Liver (tissue), 9 donors: Measurements from ENCODE around the gene BTBD19. TPM values are rescaled to one million over a fixed set of nuclear protein-coding genes. Genes with fewer than 3 reads are reported as not detected.
"Not testable (repeated sequence)": the region's sequence is repeated elsewhere in the genome, so short reads cannot be mapped to it uniquely, and the experiment has no call there.

Experiments
- DNase-seq: peaks from one replicate; pipeline ENCODE4 v3.0.0-alpha.2; 2017; ENCODE audit warnings: low spot score
- H3K27ac ChIP-seq, 2 donors: one replicate each; pipeline ENCODE4 v1.7.0; 2013; ENCODE audit warnings: inconsistent platforms in 2 of 2, low read length in 2 of 2, control low read depth in 1 of 2, low read depth in 1 of 2, mild to moderate bottlenecking in 1 of 2
- H3K27me3 ChIP-seq, 4 donors: one replicate each; pipeline versions ENCODE4 v1.6.1 to v1.7.0; 2013; ENCODE audit warnings: low read length in 3 of 4, inconsistent platforms in 1 of 4, mild to moderate bottlenecking in 1 of 4, moderate library complexity in 1 of 4; ENCODE audit not compliant: control insufficient read depth in 4 of 4, insufficient read depth in 4 of 4
- H3K36me3 ChIP-seq, 4 donors: one replicate each; pipeline versions ENCODE4 v1.6.1 to v1.7.0; 2013; ENCODE audit warnings: low read length in 3 of 4, mild to moderate bottlenecking in 3 of 4, low read depth in 1 of 4, moderate library complexity in 1 of 4; ENCODE audit not compliant: control insufficient read depth in 4 of 4, insufficient read depth in 3 of 4
- H3K4me1 ChIP-seq, 4 donors: one replicate each; pipeline versions ENCODE4 v1.6.1 to v1.7.0; 2013; ENCODE audit warnings: low read length in 3 of 4, mild to moderate bottlenecking in 3 of 4, moderate library complexity in 1 of 4; ENCODE audit not compliant: control insufficient read depth in 4 of 4, insufficient read depth in 4 of 4
- H3K4me3 ChIP-seq, 3 donors: one replicate each; pipeline versions ENCODE4 v1.6.1 to v1.7.0; 2013; ENCODE audit warnings: low read length in 3 of 3, control low read depth in 1 of 3, low read depth in 1 of 3, mild to moderate bottlenecking in 1 of 3
- H3K9ac ChIP-seq, 2 donors: one replicate each; pipeline ENCODE4 v1.7.0; 2013; ENCODE audit warnings: low read length in 2 of 2, mild to moderate bottlenecking in 2 of 2, moderate library complexity in 2 of 2, control low read depth in 1 of 2, low read depth in 1 of 2
- H3K9me3 ChIP-seq, 4 donors: one replicate each; pipeline versions ENCODE4 v1.6.1 to v1.7.0; 2013; ENCODE audit warnings: low read length in 3 of 4; ENCODE audit not compliant: control insufficient read depth in 4 of 4
- EGR1 ChIP-seq, 2 donors: IDR thresholded peaks; 2 replicates each; pipeline ENCODE4 v1.6.1; 2016 to 2018; ENCODE audit warnings: antibody characterized with exemption in 2 of 2, low read depth in 2 of 2
- FOXA2 ChIP-seq: IDR thresholded peaks from 2 replicates; pipeline ENCODE4 v1.6.1; 2016; ENCODE audit warnings: antibody characterized with exemption
- GABPA ChIP-seq, 2 donors: IDR thresholded peaks in 1 of 2; conservative IDR thresholded peaks in 1 of 2; 2 replicates each; pipeline ENCODE4 v1.6.1; 2016; ENCODE audit warnings: antibody characterized with exemption in 2 of 2, mild to moderate bottlenecking in 1 of 2, moderate library complexity in 1 of 2
- HNF4A ChIP-seq, 2 donors: conservative IDR thresholded peaks; 2 replicates each; pipeline ENCODE4 v1.6.1; 2016; ENCODE audit warnings: antibody characterized with exemption in 2 of 2, mild to moderate bottlenecking in 2 of 2
- HNF4G ChIP-seq: IDR thresholded peaks from 2 replicates; pipeline ENCODE4 v1.6.1; 2016; ENCODE audit warnings: antibody characterized with exemption
- JUND ChIP-seq, 2 donors: IDR thresholded peaks; 2 replicates each; pipeline ENCODE4 v1.6.1; 2016; ENCODE audit warnings: antibody characterized with exemption in 2 of 2
- NR2F2 ChIP-seq: IDR thresholded peaks from 2 replicates; pipeline ENCODE4 v1.6.1; 2016; ENCODE audit warnings: antibody characterized with exemption
- RAD21 ChIP-seq, 2 donors: IDR thresholded peaks; 2 replicates each; pipeline ENCODE4 v1.6.1; 2016; ENCODE audit warnings: antibody characterized with exemption in 2 of 2, mild to moderate bottlenecking in 2 of 2
- YY1 ChIP-seq: IDR thresholded peaks from 2 replicates; pipeline ENCODE4 v1.6.1; 2016; ENCODE audit warnings: antibody characterized with exemption, mild to moderate bottlenecking
- WGBS: extraction: QIAGEN DNeasy Blood & Tissue Kit; methylation state at CpG from one replicate; pipeline ENCODE4 v1.1.7; 2013; 5-methylcytosine and 5-hydroxymethylcytosine counted together
- polyA plus RNA-seq, 2 donors: library from polyadenylated mRNA; stranded (reverse) in 1 of 2; unstranded in 1 of 2; fragments of 200-250 nt in 1 of 2; fragments of >200 nt in 1 of 2; fragmentation: Nextera tagmentation in 1 of 2; extraction: Ambion mirVana in 1 of 2; gene quantifications; one replicate each; pipeline versions ENCODE4 v1.2.1 to v1.2.3, GENCODE V29; 2013 to 2015
- total RNA-seq, 2 donors: library from RNA; depleted of rRNA; stranded (reverse); fragments of >200 nt; gene quantifications; one replicate each; pipeline ENCODE4 v1.2.3, GENCODE V29; 2014
- TF ChIP-seq, protein P1 (sequence below): IDR thresholded peaks from 2 replicates; pipeline ENCODE4 v1.6.1; 2016; ENCODE audit warnings: antibody characterized with exemption
- TF ChIP-seq, protein P2 (sequence below): fragments of 150-350 bp; IDR thresholded peaks from 2 replicates; pipeline ENCODE4 v1.5.1; 2017; ENCODE audit warnings: improper control_type of control experiment, low read depth, low read length; ENCODE audit not compliant: missing input control
- TF ChIP-seq, protein P3 (sequence below): IDR thresholded peaks from 2 replicates; pipeline ENCODE4 v1.6.1; 2016; ENCODE audit warnings: antibody characterized with exemption
- TF ChIP-seq, protein P4 (sequence below): IDR thresholded peaks from 2 replicates; pipeline ENCODE4 v1.6.1; 2016; ENCODE audit warnings: antibody characterized with exemption
- donor health status: healthy.
- donor health status: healthy.
- donor health status: healthy.
- donor health status: healthy.
- donor health status: healthy.

BTBD19 gene
- total and polyA plus RNA-seq, 4 donors, result 1.3 to 3.1 (median 2.6) TPM

DNA sequence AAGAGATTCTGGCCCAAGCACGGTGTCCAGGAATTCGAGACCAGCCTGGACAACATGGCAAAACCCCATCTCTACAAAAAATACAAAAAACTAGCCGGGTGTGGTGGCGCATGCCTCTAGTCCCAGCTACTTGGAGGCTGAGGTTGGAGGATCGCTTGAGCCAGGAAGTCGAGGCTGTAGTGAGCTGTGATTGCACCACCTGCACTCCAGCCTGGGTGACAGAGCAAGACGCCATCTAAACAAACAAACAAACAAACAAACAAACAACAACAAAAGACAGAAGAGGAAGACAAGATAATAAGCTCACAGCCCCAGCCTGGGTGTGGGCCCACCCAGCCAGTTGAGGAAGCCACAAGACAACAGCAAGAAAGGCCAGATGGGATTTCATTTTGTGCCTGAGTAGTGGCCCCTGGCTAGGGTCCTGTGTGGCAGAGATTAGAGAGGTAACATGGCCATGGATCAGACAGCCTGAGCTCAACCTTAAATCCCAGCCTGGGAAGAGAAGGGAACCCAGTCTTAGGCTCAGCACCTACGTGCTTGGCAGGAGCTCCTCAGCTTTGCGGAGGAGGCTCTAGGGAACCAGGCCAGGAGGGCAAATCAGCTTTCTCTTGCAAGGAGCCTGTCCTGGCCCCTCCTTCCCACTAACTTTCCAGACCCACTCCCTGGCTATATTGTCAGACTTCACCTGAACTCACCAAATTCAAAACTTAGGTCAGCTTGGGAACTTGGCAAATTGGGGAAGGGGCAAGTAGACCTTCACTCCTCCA is 15.4 kb upstream of the BTBD19 start:
- no peaks in the 10 kb centered on the region for H3K9me3 ChIP-seq
- no peaks in the 10 kb centered on the region for H3K36me3 ChIP-seq
- TF ChIP-seq EGR1 (IDR thresholded peaks at IDR 0.05; ENCODE audit: low read depth in 2 of 2) (no peak), NR2F2 (no peak), GABPA (IDR thresholded peaks at IDR 0.05 in 1 of 2, conservative IDR thresholded peaks at IDR 0.05 in 1 of 2) (no peak), YY1 (no peak), HNF4A (conservative IDR thresholded peaks at IDR 0.05) (no peak), RAD21 (IDR thresholded peaks at IDR 0.05) (no peak), HNF4G (no peak), FOXA2 (no peak), JUND (IDR thresholded peaks at IDR 0.05) (no peak)
- TF ChIP-seq, protein P1, sequence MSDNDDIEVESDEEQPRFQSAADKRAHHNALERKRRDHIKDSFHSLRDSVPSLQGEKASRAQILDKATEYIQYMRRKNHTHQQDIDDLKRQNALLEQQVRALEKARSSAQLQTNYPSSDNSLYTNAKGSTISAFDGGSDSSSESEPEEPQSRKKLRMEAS, result no peak
- TF ChIP-seq, protein P2, sequence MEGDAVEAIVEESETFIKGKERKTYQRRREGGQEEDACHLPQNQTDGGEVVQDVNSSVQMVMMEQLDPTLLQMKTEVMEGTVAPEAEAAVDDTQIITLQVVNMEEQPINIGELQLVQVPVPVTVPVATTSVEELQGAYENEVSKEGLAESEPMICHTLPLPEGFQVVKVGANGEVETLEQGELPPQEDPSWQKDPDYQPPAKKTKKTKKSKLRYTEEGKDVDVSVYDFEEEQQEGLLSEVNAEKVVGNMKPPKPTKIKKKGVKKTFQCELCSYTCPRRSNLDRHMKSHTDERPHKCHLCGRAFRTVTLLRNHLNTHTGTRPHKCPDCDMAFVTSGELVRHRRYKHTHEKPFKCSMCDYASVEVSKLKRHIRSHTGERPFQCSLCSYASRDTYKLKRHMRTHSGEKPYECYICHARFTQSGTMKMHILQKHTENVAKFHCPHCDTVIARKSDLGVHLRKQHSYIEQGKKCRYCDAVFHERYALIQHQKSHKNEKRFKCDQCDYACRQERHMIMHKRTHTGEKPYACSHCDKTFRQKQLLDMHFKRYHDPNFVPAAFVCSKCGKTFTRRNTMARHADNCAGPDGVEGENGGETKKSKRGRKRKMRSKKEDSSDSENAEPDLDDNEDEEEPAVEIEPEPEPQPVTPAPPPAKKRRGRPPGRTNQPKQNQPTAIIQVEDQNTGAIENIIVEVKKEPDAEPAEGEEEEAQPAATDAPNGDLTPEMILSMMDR, result no peak
- TF ChIP-seq, protein P3, sequence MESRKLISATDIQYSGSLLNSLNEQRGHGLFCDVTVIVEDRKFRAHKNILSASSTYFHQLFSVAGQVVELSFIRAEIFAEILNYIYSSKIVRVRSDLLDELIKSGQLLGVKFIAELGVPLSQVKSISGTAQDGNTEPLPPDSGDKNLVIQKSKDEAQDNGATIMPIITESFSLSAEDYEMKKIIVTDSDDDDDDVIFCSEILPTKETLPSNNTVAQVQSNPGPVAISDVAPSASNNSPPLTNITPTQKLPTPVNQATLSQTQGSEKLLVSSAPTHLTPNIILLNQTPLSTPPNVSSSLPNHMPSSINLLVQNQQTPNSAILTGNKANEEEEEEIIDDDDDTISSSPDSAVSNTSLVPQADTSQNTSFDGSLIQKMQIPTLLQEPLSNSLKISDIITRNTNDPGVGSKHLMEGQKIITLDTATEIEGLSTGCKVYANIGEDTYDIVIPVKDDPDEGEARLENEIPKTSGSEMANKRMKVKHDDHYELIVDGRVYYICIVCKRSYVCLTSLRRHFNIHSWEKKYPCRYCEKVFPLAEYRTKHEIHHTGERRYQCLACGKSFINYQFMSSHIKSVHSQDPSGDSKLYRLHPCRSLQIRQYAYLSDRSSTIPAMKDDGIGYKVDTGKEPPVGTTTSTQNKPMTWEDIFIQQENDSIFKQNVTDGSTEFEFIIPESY, result no peak
- TF ChIP-seq, protein P4, sequence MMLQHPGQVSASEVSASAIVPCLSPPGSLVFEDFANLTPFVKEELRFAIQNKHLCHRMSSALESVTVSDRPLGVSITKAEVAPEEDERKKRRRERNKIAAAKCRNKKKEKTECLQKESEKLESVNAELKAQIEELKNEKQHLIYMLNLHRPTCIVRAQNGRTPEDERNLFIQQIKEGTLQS, result no peak
- WGBS, result 88% methylated on average over 9 of the region's 9 CpGs
- H3K27me3 ChIP-seq, result no peaks in the 10 kb centered on the region
- H3K9ac ChIP-seq, result no peak overlapping the region
- no peak overlapping the region for H3K27ac ChIP-seq
- no peak overlapping the region for H3K4me3 ChIP-seq
- no peaks in the 10 kb centered on the region for H3K4me1 ChIP-seq
- DNase-seq, result no peak

DNA sequence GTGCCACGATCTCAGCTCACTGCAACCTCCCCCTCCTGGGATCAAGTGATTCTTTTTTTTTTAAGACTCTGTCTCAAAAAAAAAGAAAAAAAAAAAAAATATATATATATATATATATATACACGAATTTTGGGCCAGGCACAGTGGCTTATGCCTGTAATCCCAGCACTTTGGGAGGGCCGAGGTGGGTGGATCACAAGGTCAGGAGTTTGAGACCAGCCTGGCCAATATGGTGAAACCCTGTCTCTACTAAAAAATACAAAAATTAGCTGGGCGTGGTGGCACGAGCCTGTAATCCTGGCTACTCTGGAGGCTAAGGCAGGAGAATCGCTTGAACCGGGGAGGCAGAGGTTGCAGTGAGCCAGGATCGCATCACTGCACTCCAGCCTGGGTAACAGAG is 10.4 kb upstream of the BTBD19 start:
- DNase-seq, H3K27me3 ChIP-seq, H3K27ac ChIP-seq, H3K36me3 ChIP-seq, H3K4me3 ChIP-seq, H3K9me3 ChIP-seq, H3K9ac ChIP-seq: not testable (repeated sequence)
- WGBS, result 78% methylated on average over 8 of the region's 8 CpGs
- peaks cover 2 to 12% (median 7%) of the 10 kb centered on the region in 4 donors for H3K4me1 ChIP-seq
